SK-N-SH treated with all-trans-retinoic acid at 6 μM for 48 hours (cell line): ENCODE data around the gene ZNF280C.

Source experiments
- ARNTL ChIP-seq: fragments of 450-650 bp; formaldehyde crosslinking; IDR thresholded peaks from 2 replicates; pipeline ENCODE4 v1.5.0; 2020; ENCODE audit warnings: low read depth, mild to moderate bottlenecking, moderate library complexity, borderline replicate concordance
- BACH2 ChIP-seq: fragments of 250-450 bp; sonication (Bioruptor Pico); IDR thresholded peaks from 2 replicates; pipeline ENCODE4 v1.9.0; 2021; ENCODE audit warnings: mild to moderate bottlenecking, borderline replicate concordance
- ESRRG ChIP-seq: fragments of 250-450 bp; sonication (Bioruptor Pico); IDR thresholded peaks from 2 replicates; pipeline ENCODE4 v1.6.1; 2021; ENCODE audit warnings: mild to moderate bottlenecking
- PPARA ChIP-seq: fragments of 250-450 bp; sonication (Bioruptor Pico); IDR thresholded peaks from 2 replicates; pipeline ENCODE4 v1.5.0; 2020; ENCODE audit warnings: mild to moderate bottlenecking, borderline replicate concordance
- RARB ChIP-seq: fragments of 250-450 bp; sonication (Bioruptor Pico); IDR thresholded peaks from 2 replicates; pipeline ENCODE4 v1.8.0; 2021; ENCODE audit warnings: mild to moderate bottlenecking, moderate library complexity
- SNAI2 ChIP-seq: fragments of 250-450 bp; sonication (Bioruptor Pico); IDR thresholded peaks from 2 replicates; pipeline ENCODE4 v1.5.0; 2020; ENCODE audit warnings: mild to moderate bottlenecking, moderate library complexity
- TCF4 ChIP-seq: fragments of 250-450 bp; sonication (Bioruptor Pico); IDR thresholded peaks from 2 replicates; pipeline ENCODE4 v1.8.0; 2021; ENCODE audit warnings: mild to moderate bottlenecking, moderate library complexity, borderline replicate concordance
- TOX ChIP-seq: fragments of 250-450 bp; sonication (Bioruptor Pico); IDR thresholded peaks from 2 replicates; pipeline ENCODE4 v1.8.0; 2021; ENCODE audit warnings: mild to moderate bottlenecking, moderate library complexity, borderline replicate concordance
- TSHZ2 ChIP-seq: fragments of 250-450 bp; sonication (Bioruptor Pico); IDR thresholded peaks from 2 replicates; pipeline ENCODE4 v1.5.0; 2020; ENCODE audit warnings: mild to moderate bottlenecking, moderate library complexity
- ZC3H10 ChIP-seq: fragments of 250-450 bp; sonication (Bioruptor Pico); IDR thresholded peaks from 2 replicates; pipeline ENCODE4 v1.5.1; 2021; ENCODE audit warnings: mild to moderate bottlenecking, moderate library complexity
- ZFP3 ChIP-seq: fragments of 250-450 bp; sonication (Bioruptor Pico); IDR thresholded peaks from 2 replicates; pipeline ENCODE4 v1.5.0; 2020; ENCODE audit warnings: mild to moderate bottlenecking, moderate library complexity
- ZNF565 ChIP-seq: fragments of 450-650 bp; formaldehyde crosslinking; conservative IDR thresholded peaks from 2 replicates; pipeline ENCODE4 v1.5.0; 2020; ENCODE audit warnings: low read depth, mild to moderate bottlenecking, moderate library complexity
- ZNF70 ChIP-seq: fragments of 450-650 bp; formaldehyde crosslinking; IDR thresholded peaks from 2 replicates; pipeline ENCODE4 v1.5.0; 2020; ENCODE audit warnings: mild to moderate bottlenecking, moderate library complexity
- TF ChIP-seq, protein P1 (sequence below): fragments of 250-450 bp; sonication (Bioruptor Pico); IDR thresholded peaks from 2 replicates; pipeline ENCODE4 v1.8.0; 2020; ENCODE audit warnings: mild to moderate bottlenecking, moderate library complexity, borderline replicate concordance

GRCh38 chrX:130263016-130263415, 5.7 kb downstream of the ZNF280C start:
- TF ChIP-seq, protein P1, sequence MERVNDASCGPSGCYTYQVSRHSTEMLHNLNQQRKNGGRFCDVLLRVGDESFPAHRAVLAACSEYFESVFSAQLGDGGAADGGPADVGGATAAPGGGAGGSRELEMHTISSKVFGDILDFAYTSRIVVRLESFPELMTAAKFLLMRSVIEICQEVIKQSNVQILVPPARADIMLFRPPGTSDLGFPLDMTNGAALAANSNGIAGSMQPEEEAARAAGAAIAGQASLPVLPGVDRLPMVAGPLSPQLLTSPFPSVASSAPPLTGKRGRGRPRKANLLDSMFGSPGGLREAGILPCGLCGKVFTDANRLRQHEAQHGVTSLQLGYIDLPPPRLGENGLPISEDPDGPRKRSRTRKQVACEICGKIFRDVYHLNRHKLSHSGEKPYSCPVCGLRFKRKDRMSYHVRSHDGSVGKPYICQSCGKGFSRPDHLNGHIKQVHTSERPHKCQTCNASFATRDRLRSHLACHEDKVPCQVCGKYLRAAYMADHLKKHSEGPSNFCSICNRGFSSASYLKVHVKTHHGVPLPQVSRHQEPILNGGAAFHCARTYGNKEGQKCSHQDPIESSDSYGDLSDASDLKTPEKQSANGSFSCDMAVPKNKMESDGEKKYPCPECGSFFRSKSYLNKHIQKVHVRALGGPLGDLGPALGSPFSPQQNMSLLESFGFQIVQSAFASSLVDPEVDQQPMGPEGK (CRISPR knock-in tag), result no peak
- no peak for TF ChIP-seq PPARA
- TF ChIP-seq ESRRG (CRISPR knock-in tag), result no peak
- no peak for TF ChIP-seq TOX (CRISPR knock-in tag)
- TF ChIP-seq ZNF565, result no peak
- TF ChIP-seq RARB (CRISPR knock-in tag), result no peak
- TF ChIP-seq ARNTL (CRISPR knock-in tag), result no peak
- no peak for TF ChIP-seq ZFP3 (CRISPR knock-in tag)
- TF ChIP-seq TSHZ2 (CRISPR knock-in tag), result no peak
- TF ChIP-seq ZNF70 (CRISPR knock-in tag), result no peak
- TF ChIP-seq TCF4 (CRISPR knock-in tag), result no peak
- no peak for TF ChIP-seq ZC3H10 (CRISPR knock-in tag)
- no peak for TF ChIP-seq SNAI2
- no peak for TF ChIP-seq BACH2
